ENCODE results near the gene OR5D18. TPM values are rescaled to one million over a fixed set of nuclear protein-coding genes. Genes with fewer than 3 reads are reported as not detected.

The OR5D18 gene
- total RNA-seq (2021; ENCODE audit: unreplicated experiment) = not detected
- polyA plus RNA-seq (2012) = not detected in 2 replicates
- not detected for Bru-seq, nascent RNA
- BruChase-seq, experiment 1, labeled RNA remaining after a 6-hour chase = not detected
- BruChase-seq, experiment 2, labeled RNA remaining after a 2-hour chase = not detected
- long read RNA-seq = 0 reads

DNA sequence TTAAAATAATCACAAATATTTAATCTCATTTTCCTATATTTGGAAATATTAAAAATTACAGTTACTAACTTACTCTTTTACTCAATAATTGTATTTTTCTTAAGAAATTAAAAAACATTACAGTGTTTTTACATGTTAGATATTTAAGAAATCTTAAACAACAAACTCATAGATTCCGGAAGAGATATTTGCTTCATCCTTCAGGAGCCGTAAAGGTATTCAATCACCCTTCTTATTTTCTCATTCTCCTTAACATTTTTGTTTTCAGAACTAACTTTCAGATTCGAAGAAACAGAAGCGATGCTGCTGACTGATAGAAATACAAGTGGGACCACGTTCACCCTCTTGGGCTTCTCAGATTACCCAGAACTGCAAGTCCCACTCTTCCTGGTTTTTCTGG lies at the start of gene OR5D18:
Gene OR5D18 (plus strand): TSS at position 301 of the 400 bp plus-strand sequence. CDS start 0 bp downstream, at position 301.
- Histone ChIP-seq H2AFZ (ENCODE audit: low read depth, low read length, poor library complexity, severe bottlenecking) (no peak within 1 kb of the TSS), H3K4me1 (ENCODE audit: control insufficient read depth in 1 of 2, insufficient read depth in 2 of 2, low read length in 2 of 2) (no peaks in the 10 kb centered on the region), H3K36me3 (ENCODE audit: control insufficient read depth in 1 of 2, insufficient read depth in 2 of 2, low read length in 2 of 2) (no peaks in the 10 kb centered on the region), H4K20me1 (ENCODE audit: insufficient read depth) (no peaks in the 10 kb centered on the region), H3K27ac (ENCODE audit: low read depth, low read length) (no peak within 1 kb of the TSS), H3K9me3 (ENCODE audit: control insufficient read depth in 1 of 2, insufficient read depth in 1 of 2, low read depth in 1 of 2, low read length in 2 of 2) (peaks cover 6 to 12% of the 10 kb centered on the region in 2 experiments; a peak in 3 of 4 replicates), H3K4me2 (ENCODE audit: low read length) (no peak within 1 kb of the TSS), H3K9ac (ENCODE audit: low read length) (no peak within 1 kb of the TSS), H3K9me2 (ENCODE audit: insufficient read depth) (no peaks in the 10 kb centered on the region), H3K79me2 (ENCODE audit: insufficient read depth, low read length) (no peaks in the 10 kb centered on the region), H3K4me3 (replicated peaks in 1 of 2; ENCODE audit: low read depth in 1 of 2, low read length in 2 of 2) (no peak within 1 kb of the TSS), H3K27me3 (ENCODE audit: insufficient read depth, low read length) (no peaks in the 10 kb centered on the region)
- CTCF ChIA-PET = no interaction called here
- no TSS peak for BruUV-seq (replicated peaks)
- TF ChIP-seq, protein P1, sequence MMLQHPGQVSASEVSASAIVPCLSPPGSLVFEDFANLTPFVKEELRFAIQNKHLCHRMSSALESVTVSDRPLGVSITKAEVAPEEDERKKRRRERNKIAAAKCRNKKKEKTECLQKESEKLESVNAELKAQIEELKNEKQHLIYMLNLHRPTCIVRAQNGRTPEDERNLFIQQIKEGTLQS (IDR thresholded peaks at IDR 0.05) = no peak
- TF ChIP-seq, protein P2, sequence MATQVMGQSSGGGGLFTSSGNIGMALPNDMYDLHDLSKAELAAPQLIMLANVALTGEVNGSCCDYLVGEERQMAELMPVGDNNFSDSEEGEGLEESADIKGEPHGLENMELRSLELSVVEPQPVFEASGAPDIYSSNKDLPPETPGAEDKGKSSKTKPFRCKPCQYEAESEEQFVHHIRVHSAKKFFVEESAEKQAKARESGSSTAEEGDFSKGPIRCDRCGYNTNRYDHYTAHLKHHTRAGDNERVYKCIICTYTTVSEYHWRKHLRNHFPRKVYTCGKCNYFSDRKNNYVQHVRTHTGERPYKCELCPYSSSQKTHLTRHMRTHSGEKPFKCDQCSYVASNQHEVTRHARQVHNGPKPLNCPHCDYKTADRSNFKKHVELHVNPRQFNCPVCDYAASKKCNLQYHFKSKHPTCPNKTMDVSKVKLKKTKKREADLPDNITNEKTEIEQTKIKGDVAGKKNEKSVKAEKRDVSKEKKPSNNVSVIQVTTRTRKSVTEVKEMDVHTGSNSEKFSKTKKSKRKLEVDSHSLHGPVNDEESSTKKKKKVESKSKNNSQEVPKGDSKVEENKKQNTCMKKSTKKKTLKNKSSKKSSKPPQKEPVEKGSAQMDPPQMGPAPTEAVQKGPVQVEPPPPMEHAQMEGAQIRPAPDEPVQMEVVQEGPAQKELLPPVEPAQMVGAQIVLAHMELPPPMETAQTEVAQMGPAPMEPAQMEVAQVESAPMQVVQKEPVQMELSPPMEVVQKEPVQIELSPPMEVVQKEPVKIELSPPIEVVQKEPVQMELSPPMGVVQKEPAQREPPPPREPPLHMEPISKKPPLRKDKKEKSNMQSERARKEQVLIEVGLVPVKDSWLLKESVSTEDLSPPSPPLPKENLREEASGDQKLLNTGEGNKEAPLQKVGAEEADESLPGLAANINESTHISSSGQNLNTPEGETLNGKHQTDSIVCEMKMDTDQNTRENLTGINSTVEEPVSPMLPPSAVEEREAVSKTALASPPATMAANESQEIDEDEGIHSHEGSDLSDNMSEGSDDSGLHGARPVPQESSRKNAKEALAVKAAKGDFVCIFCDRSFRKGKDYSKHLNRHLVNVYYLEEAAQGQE (IDR thresholded peaks at IDR 0.05; ENCODE audit: low read depth) = no peak
- no peak for TF ChIP-seq ZFX (IDR thresholded peaks at IDR 0.05)
- DNase-seq (ENCODE audit: low read depth, low spot score) = no peak
- intact Hi-C loops (cut with micrococcal nuclease) = no loop called here
- RAD21 ChIA-PET (ENCODE audit: low non-redundant PET in 1 of 2, low total read pairs in 2 of 2, uncharacterized antibody in 2 of 2, unreplicated experiment in 2 of 2) = no interaction called here
- no peak for ATAC-seq
- POLR2A ChIA-PET = no interaction called here

DNA sequence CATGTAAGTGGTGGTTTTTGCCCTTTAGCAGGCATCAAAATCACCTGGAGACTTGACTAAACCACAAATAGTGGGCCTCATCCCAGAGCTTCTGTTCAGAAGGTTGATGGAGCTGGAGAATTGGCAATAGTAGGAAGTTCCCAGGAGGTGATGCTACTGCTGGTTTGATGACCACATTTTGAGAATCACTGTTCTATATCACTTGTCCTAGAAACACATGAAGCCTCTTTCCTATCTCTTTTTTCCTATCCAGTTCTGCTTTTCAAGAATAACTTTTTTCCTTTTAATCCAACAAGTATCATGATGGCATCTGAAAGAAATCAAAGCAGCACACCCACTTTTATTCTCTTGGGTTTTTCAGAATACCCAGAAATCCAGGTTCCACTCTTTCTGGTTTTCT lies 46.3 kb upstream of the OR5D18 start, which contains the start of gene OR5D13:
Gene OR5D13 (plus strand): TSS at position 301 of the 400 bp plus-strand sequence. CDS start 0 bp downstream, at position 301.
- no peak within 1 kb of the TSS for H3K27ac ChIP-seq (ENCODE audit: low read depth, low read length)
- intact Hi-C loops (cut with micrococcal nuclease) = no loop called here
- ATAC-seq (no peak), DNase-seq (ENCODE audit: low read depth, low spot score) (no peak)
- no peak within 1 kb of the TSS for H3K4me2 ChIP-seq (ENCODE audit: low read length)
- no peaks in the 10 kb centered on the region for H3K79me2 ChIP-seq (ENCODE audit: insufficient read depth, low read length)
- no peak within 1 kb of the TSS for H3K4me3 ChIP-seq (replicated peaks in 1 of 2; ENCODE audit: low read depth in 1 of 2, low read length in 2 of 2)
- peaks cover 0 to 15% of the 10 kb centered on the region in 2 experiments; a peak in 2 of 4 replicates for H3K9me3 ChIP-seq (ENCODE audit: control insufficient read depth in 1 of 2, insufficient read depth in 1 of 2, low read depth in 1 of 2, low read length in 2 of 2)
- H3K4me1 ChIP-seq (ENCODE audit: control insufficient read depth in 1 of 2, insufficient read depth in 2 of 2, low read length in 2 of 2) = no peaks in the 10 kb centered on the region
- no peaks in the 10 kb centered on the region for H3K9me2 ChIP-seq (ENCODE audit: insufficient read depth)
- ChIA-PET CTCF (no interaction called here), RAD21 (ENCODE audit: low non-redundant PET in 1 of 2, low total read pairs in 2 of 2, uncharacterized antibody in 2 of 2, unreplicated experiment in 2 of 2) (no interaction called here), POLR2A (no interaction called here)
- H2AFZ ChIP-seq (ENCODE audit: low read depth, low read length, poor library complexity, severe bottlenecking) = no peak within 1 kb of the TSS
- no peaks in the 10 kb centered on the region for H4K20me1 ChIP-seq (ENCODE audit: insufficient read depth)
- no peaks in the 10 kb centered on the region for H3K27me3 ChIP-seq (ENCODE audit: insufficient read depth, low read length)
- H3K9ac ChIP-seq (ENCODE audit: low read length) = no peak within 1 kb of the TSS
- no TSS peak for BruUV-seq (replicated peaks)
- no peaks in the 10 kb centered on the region for H3K36me3 ChIP-seq (ENCODE audit: control insufficient read depth in 1 of 2, insufficient read depth in 2 of 2, low read length in 2 of 2)
- TF ChIP-seq FOSL1 (IDR thresholded peaks at IDR 0.05; ENCODE audit: low read depth) (no peak), TCF7L2 (IDR thresholded peaks at IDR 0.05; ENCODE audit: borderline replicate concordance, extremely low read depth, insufficient read depth, insufficient read length) (no peak), EZH2phosphoT487 (IDR thresholded peaks at IDR 0.05; ENCODE audit: borderline replicate concordance) (no peak), JUND (IDR thresholded peaks at IDR 0.05) (no peak), CBX3 (IDR thresholded peaks at IDR 0.05; ENCODE audit: low read depth) (no peak), ELF1 (IDR thresholded peaks at IDR 0.05; ENCODE audit: borderline replicate concordance, low read depth) (no peak)
- TF ChIP-seq, protein P2 (IDR thresholded peaks at IDR 0.05; ENCODE audit: low read depth) = no peak
- TF ChIP-seq, protein P1 (IDR thresholded peaks at IDR 0.05) = no peak
